SU-DHL-6 (cell line): ENCODE data around the gene RASGRP2.

Source experiments
- EZH2phosphoT487 ChIP-seq: fragments of 200-600 bp; sonication (generic), shearing (Covaris generic); conservative IDR thresholded peaks from 2 replicates; pipeline ENCODE4 v1.6.1; 2018; ENCODE audit warnings: mild to moderate bottlenecking, antibody characterized with exemption, low read length, moderate library complexity, mixed read lengths
- TF ChIP-seq, protein P1 (sequence below): fragments of 200-600 bp; sonication (generic); IDR thresholded peaks from one replicate; pipeline ENCODE4 v1.5.1; 2017; ENCODE audit warnings: antibody characterized with exemption, mild to moderate bottlenecking, low read length, moderate library complexity; ENCODE audit not compliant: insufficient read depth, poor library complexity, severe bottlenecking

DNA sequence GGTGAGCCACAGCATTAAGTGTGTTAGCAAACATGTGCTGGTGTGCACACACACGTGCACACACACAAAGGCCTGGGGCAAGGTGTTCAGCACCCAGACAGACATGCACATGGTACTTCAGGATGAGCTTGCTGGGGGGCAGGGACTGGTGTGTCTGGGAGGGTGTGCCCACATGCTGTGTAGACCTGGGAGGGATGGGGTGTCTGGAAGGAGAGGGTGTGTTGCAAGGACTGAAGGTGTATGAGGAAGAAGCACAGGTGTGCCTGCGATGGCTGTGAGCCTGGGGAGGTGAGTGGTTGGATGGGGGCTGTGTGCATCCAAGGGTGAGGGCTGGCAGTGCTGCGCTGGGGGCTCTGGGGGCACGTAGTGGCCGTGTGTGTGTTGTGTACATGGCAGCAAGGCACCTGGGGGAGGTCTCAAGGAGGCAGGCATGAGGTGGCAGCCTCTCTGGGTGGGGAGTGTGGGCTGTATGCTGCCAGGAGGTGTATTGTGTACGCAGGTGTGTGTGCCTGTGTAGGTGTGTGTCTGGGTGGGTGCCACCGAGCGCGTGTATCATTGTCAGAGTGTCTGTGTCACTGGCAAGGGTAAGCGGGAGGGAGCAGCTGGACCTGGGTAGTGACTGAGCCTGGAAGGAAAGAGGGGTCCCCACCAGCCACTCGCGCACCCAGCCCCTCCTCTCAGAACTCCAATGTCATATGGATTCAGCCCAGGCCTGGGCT is 23.1 kb downstream of the RASGRP2 start:
- TF ChIP-seq, protein P1, sequence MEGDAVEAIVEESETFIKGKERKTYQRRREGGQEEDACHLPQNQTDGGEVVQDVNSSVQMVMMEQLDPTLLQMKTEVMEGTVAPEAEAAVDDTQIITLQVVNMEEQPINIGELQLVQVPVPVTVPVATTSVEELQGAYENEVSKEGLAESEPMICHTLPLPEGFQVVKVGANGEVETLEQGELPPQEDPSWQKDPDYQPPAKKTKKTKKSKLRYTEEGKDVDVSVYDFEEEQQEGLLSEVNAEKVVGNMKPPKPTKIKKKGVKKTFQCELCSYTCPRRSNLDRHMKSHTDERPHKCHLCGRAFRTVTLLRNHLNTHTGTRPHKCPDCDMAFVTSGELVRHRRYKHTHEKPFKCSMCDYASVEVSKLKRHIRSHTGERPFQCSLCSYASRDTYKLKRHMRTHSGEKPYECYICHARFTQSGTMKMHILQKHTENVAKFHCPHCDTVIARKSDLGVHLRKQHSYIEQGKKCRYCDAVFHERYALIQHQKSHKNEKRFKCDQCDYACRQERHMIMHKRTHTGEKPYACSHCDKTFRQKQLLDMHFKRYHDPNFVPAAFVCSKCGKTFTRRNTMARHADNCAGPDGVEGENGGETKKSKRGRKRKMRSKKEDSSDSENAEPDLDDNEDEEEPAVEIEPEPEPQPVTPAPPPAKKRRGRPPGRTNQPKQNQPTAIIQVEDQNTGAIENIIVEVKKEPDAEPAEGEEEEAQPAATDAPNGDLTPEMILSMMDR = no peak
- TF ChIP-seq EZH2phosphoT487 = no peak
